Cardiac muscle cell (in vitro differentiated cells and primary cell): Measurements from ENCODE around the gene SPATA20. TPM values are rescaled to one million over a fixed set of nuclear protein-coding genes. Genes with fewer than 3 reads are reported as not detected.

Experiments used
- DNase-seq, 2 donors: peaks; one replicate each; pipeline versions ENCODE4 v3.0.0 to v3.0.0-alpha.2; 2010 to 2017; ENCODE audit warnings: low read depth in 1 of 2, low spot score in 1 of 2
- H3K27ac ChIP-seq: fragments of 200-600 bp; sonication (generic); 2 replicates; pipeline ENCODE4 v1.5.1; 2016
- H3K27me3 ChIP-seq: fragments of 200-600 bp; sonication (generic); 2 replicates; pipeline ENCODE4 v1.6.0; 2016; ENCODE audit warnings: control low read depth
- H3K36me3 ChIP-seq: fragments of 200-600 bp; sonication (generic); 2 replicates; pipeline ENCODE4 v1.5.1; 2016; ENCODE audit warnings: control low read depth
- H3K4me1 ChIP-seq: fragments of 200-600 bp; sonication (generic); 2 replicates; pipeline ENCODE4 v1.8.1; 2017; ENCODE audit warnings: low read depth, mild to moderate bottlenecking, mixed run types
- H3K4me3 ChIP-seq: fragments of 200-600 bp; sonication (generic); 2 replicates; pipeline ENCODE4 v1.5.1; 2016; ENCODE audit warnings: mild to moderate bottlenecking
- H3K9me3 ChIP-seq: fragments of 200-600 bp; sonication (generic); 2 replicates; pipeline ENCODE4 v1.5.1; 2017; ENCODE audit warnings: low read depth, mild to moderate bottlenecking, control low read depth
- CTCF ChIP-seq: IDR thresholded peaks from 2 replicates; pipeline ENCODE4 v1.5.1; 2012; ENCODE audit warnings: low read depth, mild to moderate bottlenecking, low read length
- polyA plus RNA-seq: library from polyadenylated mRNA; unstranded; fragments of >200 nt; fragmentation: Nextera tagmentation; extraction: Ambion mirVana; gene quantifications from 2 replicates; pipeline ENCODE4 v1.2.1, GENCODE V29; 2016
- total RNA-seq: library from RNA; depleted of rRNA; stranded (reverse); fragments of >200 nt; gene quantifications from 2 replicates; pipeline ENCODE4 v1.2.3, GENCODE V29; 2016

Gene SPATA20
- total and polyA plus RNA-seq, 2 experiments from 2014 or later: 103 to 216 TPM

- H3K4me3 ChIP-seq: no peak overlapping the region
- H3K36me3 ChIP-seq: no peaks in the 10 kb centered on the region
- H3K4me1 ChIP-seq: peaks cover 27% of the 10 kb centered on the region
- DNase-seq: no peak
- no peak for TF ChIP-seq CTCF
- no peaks in the 10 kb centered on the region for H3K9me3 ChIP-seq
- H3K27me3 ChIP-seq: no peaks in the 10 kb centered on the region
- no peak overlapping the region for H3K27ac ChIP-seq
Measured at GRCh38 chr17:50572541-50572940, 25.6 kb downstream of the SPATA20 start.

DNA sequence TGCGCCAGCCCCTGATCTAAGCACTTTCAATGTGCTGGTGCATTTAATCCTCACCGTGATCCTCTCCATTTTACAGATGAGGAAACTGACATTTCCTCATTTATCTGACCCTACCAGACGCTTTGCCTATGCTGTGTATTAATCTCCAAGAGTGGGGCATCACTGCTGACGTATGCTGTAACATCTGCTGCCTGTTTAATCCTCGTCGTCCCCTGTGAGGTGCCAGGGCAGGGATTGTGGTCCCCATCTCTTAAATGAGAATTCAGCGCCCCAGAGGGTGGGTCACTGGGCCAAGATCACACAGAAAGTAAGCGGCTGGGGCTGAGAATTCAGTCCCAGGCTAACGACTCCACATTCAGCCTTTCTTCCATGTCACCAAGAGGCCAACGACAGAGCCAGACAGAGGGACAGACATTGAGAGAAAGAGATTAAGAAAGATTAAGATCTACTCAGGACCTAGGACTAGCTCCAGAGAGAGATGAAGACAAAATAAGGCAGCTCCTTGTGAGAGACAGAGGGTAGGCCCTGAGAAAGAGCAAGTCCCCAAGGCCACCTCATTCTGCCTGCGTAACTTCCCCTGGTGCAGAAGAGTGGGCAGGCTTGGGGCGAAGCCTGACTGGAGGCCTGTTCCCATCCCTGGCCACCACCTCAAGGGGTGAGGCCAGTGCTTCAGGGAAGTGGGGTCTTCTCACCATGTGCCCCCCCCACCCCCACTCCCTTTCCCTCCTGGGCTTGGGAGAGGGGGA, 27.1 kb downstream of the SPATA20 start:
- Histone ChIP-seq H3K27me3 (no peaks in the 10 kb centered on the region), H3K27ac (no peak overlapping the region), H3K9me3 (no peaks in the 10 kb centered on the region), H3K36me3 (no peaks in the 10 kb centered on the region), H3K4me3 (no peak overlapping the region), H3K4me1 (peaks cover 28% of the 10 kb centered on the region)
- TF ChIP-seq CTCF: no peak
- no peak for DNase-seq

GRCh38 chr17:50575581-50576210, 28.7 kb downstream of the SPATA20 start:
- Histone ChIP-seq H3K27me3 (no peaks in the 10 kb centered on the region), H3K4me1 (peaks cover 28% of the 10 kb centered on the region), H3K4me3 (no peak overlapping the region), H3K36me3 (no peaks in the 10 kb centered on the region), H3K27ac (no peak overlapping the region), H3K9me3 (no peaks in the 10 kb centered on the region)
- no peak for DNase-seq
- TF ChIP-seq CTCF: no peak

GRCh38 chr17:50576864-50577263, 29.9 kb downstream of the SPATA20 start:
- no peaks in the 10 kb centered on the region for H3K36me3 ChIP-seq
- H3K27me3 ChIP-seq: no peaks in the 10 kb centered on the region
- no peak overlapping the region for H3K27ac ChIP-seq
- H3K9me3 ChIP-seq: no peaks in the 10 kb centered on the region
- DNase-seq: no peak
- H3K4me1 ChIP-seq: peaks cover 30% of the 10 kb centered on the region
- no peak overlapping the region for H3K4me3 ChIP-seq
- no peak for TF ChIP-seq CTCF

GRCh38 chr17:50577451-50577954, 30.5 kb downstream of the SPATA20 start:
- no peak for DNase-seq
- H3K4me1 ChIP-seq: peaks cover 36% of the 10 kb centered on the region
- no peak overlapping the region for H3K27ac ChIP-seq
- no peaks in the 10 kb centered on the region for H3K9me3 ChIP-seq
- H3K4me3 ChIP-seq: no peak overlapping the region
- no peak for TF ChIP-seq CTCF
- H3K27me3 ChIP-seq: no peaks in the 10 kb centered on the region
- no peaks in the 10 kb centered on the region for H3K36me3 ChIP-seq
